Parathyroid adenoma (tissue), 2 donors: ENCODE measurements around the gene PPIP5K2.
"Not testable (repeated sequence)": the region's sequence is repeated elsewhere in the genome, so short reads cannot be mapped to it uniquely, and the experiment has no call there.

Experiments used
- H2AFZ ChIP-seq: fragments of 300-600 bp; sonication (generic); one replicate; pipeline ENCODE4 v1.7.0; 2017; ENCODE audit warnings: antibody characterized with exemption, mild to moderate bottlenecking
- H3K27ac ChIP-seq: fragments of 300-600 bp; sonication (generic); one replicate; pipeline ENCODE4 v1.7.0; 2017
- H3K27me3 ChIP-seq: fragments of 300-600 bp; sonication (generic); one replicate; pipeline ENCODE4 v1.7.0; 2017; ENCODE audit warnings: low read length; ENCODE audit not compliant: control insufficient read depth, insufficient read depth
- H3K36me3 ChIP-seq: fragments of 300-600 bp; sonication (generic); one replicate; pipeline ENCODE4 v1.7.0; 2017; ENCODE audit warnings: low read length; ENCODE audit not compliant: control insufficient read depth, insufficient read depth
- H3K4me1 ChIP-seq: fragments of 300-600 bp; sonication (generic); one replicate; pipeline ENCODE4 v1.7.0; 2017; ENCODE audit warnings: control low read depth
- H3K4me2 ChIP-seq: fragments of 300-600 bp; sonication (generic); one replicate; pipeline ENCODE4 v1.7.0; 2017; ENCODE audit warnings: low read length
- H3K4me3 ChIP-seq: fragments of 300-600 bp; sonication (generic); one replicate; pipeline ENCODE4 v1.7.0; 2017; ENCODE audit warnings: low read depth, low read length
- H3K79me2 ChIP-seq: fragments of 300-600 bp; sonication (generic); one replicate; pipeline ENCODE4 v1.7.0; 2017; ENCODE audit warnings: control low read depth
- H3K9ac ChIP-seq: fragments of 300-600 bp; sonication (generic); one replicate; pipeline ENCODE4 v1.7.0; 2017; ENCODE audit warnings: mild to moderate bottlenecking
- H3K9me3 ChIP-seq: fragments of 300-600 bp; sonication (generic); one replicate; pipeline ENCODE4 v1.7.0; 2017; ENCODE audit warnings: low read length; ENCODE audit not compliant: control insufficient read depth
- TF ChIP-seq, protein P1 (sequence below): fragments of 300-600 bp; sonication (generic); IDR thresholded peaks from one replicate; pipeline ENCODE4 v1.7.0; 2017; ENCODE audit warnings: antibody characterized with exemption, mild to moderate bottlenecking
- donor health status: primary hyperparathyroidism.

The PPIP5K2 gene

DNA sequence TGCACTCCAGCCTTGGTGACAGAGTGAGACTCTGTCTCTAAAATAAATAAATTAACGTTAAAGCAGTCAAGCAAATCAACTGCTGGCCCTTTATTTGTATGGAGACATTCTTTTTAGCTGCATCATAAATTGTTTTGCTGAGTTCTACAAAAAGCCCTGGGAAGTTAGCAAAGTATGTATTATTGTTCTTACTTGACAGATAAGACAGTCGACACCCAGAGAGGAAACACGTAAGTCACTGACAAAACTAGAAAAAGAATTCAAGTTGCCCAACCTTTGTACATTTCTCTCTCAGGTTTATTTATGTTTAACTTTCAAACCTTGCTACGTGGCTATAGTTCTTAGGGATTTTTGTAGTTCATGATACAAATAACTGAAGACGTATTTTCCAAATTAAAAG, 98.1 kb downstream of the PPIP5K2 start:
- Histone ChIP-seq H3K4me1 (no peaks in the 10 kb centered on the region), H2AFZ (peak overlapping the region; percentile 26), H3K27me3 (no peaks in the 10 kb centered on the region), H3K9me3 (no peaks in the 10 kb centered on the region), H3K36me3 (no peaks in the 10 kb centered on the region), H3K4me3 (no peak overlapping the region), H3K27ac (no peak overlapping the region), H3K9ac (no peak overlapping the region), H3K79me2 (no peaks in the 10 kb centered on the region), H3K4me2 (no peak overlapping the region)
- TF ChIP-seq, protein P1, sequence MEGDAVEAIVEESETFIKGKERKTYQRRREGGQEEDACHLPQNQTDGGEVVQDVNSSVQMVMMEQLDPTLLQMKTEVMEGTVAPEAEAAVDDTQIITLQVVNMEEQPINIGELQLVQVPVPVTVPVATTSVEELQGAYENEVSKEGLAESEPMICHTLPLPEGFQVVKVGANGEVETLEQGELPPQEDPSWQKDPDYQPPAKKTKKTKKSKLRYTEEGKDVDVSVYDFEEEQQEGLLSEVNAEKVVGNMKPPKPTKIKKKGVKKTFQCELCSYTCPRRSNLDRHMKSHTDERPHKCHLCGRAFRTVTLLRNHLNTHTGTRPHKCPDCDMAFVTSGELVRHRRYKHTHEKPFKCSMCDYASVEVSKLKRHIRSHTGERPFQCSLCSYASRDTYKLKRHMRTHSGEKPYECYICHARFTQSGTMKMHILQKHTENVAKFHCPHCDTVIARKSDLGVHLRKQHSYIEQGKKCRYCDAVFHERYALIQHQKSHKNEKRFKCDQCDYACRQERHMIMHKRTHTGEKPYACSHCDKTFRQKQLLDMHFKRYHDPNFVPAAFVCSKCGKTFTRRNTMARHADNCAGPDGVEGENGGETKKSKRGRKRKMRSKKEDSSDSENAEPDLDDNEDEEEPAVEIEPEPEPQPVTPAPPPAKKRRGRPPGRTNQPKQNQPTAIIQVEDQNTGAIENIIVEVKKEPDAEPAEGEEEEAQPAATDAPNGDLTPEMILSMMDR, result no peak

DNA sequence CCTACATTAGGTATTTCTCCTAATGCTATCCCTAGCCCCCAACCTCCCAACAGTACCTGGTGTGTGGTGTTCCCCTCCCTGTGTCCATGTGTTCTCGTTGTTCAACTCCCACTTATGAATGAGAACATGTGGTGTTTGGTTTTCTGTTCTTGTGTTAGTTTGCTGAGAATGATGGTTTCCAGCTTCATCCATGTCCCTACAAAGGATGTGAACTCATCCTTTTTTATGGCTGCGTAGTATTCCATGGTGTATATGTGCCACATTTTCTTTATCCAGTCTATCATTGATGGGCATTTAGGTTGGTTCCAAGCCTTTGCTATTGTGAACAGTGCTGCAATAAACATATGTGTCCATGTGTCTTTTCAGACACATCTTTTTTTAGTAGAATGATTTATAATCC, 99.0 kb downstream of the PPIP5K2 start:
- not testable (repeated sequence) for H3K79me2 ChIP-seq, H3K27ac ChIP-seq, H3K36me3 ChIP-seq, H3K27me3 ChIP-seq, H3K4me3 ChIP-seq, H3K9me3 ChIP-seq, H3K9ac ChIP-seq, H3K4me2 ChIP-seq, H3K4me1 ChIP-seq, H2AFZ ChIP-seq

DNA sequence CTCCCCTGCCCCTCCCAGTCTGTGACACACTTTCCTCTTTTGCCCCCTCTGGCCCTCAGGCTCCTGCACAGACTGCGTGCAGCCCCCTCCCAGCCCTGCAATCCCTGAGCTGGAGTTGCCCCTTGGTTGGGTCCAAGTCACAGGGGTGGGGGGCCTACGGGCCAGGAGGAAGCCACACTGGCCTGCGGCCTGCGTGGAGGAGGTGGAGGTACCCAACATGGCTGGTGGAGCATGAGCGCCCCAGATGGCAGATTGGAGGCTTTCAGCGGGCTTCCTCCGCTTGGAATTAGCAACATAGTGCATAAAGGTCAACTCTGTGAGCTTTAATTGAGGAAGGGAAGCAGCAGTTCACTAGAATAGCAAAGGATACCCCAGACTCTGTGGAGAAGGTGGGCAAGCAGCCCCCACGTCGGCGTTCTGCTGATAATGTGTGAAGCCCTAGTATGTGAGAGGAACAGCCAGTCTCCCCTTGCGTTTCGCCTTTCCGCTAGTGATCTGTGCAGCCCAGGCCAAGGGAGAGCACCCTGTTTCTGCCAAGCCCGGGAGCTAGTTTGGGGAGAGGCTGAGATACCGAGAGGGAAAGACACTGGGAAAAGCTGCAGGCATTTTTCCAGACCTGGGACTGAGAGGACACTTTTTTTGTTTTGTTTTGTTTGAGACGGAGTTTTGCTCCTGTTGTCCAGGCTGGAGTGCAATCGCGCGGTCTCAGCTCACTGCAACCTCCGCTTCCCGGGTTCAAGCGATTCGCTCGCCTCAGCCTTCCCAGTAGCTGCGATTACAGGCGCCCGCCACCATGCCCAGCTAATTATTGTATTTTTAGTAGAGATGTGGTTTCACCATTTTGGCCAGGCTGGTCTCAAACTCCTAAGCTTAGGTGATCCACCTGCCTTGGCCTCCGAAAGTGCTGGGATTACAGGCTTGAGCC, 103.2 kb downstream of the PPIP5K2 start:
- H3K27me3 ChIP-seq, result no peaks in the 10 kb centered on the region
- no peaks in the 10 kb centered on the region for H3K79me2 ChIP-seq
- no peaks in the 10 kb centered on the region for H3K36me3 ChIP-seq
- no peaks in the 10 kb centered on the region for H3K9me3 ChIP-seq
- no peak overlapping the region for H3K4me2 ChIP-seq
- H3K27ac ChIP-seq, result no peak overlapping the region
- no peak overlapping the region for H2AFZ ChIP-seq
- no peak overlapping the region for H3K4me3 ChIP-seq
- TF ChIP-seq, protein P1, result no peak
- no peak overlapping the region for H3K9ac ChIP-seq
- H3K4me1 ChIP-seq, result no peaks in the 10 kb centered on the region

DNA sequence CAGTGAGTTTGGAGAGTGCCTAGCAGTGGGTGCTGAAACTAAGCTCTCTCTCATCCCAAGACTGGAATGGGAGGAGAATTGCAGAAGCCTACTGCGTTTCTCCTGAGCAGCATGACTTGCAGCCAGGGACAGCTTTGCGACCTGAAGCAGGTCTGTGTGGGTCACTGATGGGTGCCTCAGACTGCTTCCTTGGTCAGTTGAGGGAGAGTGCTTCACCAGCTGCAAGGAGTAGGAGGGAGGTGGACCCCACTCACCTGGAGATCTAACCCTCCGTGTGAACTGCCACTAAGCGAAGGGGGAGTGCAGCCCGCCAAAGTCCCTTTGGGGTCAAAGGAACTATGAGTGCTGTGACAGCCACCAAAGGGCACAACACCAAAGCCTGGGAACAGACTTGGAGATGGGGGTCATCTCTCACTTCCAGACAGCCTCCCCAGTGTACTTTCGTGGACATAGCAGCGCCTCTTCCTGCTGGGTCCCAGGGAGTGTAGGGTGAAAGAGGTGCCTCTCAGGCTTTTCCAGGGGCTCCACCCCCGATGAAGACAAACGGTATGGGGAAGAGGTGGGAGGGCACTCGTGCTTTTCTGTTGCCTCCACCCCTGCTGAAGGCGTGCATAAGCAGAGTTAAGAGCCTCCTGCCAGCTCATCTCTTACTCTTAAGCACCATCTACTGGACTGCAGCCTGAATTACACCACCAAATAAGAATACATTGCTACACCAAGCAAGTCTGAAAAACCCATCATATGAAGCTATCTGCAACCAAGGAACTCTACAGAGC, 104.2 kb downstream of the PPIP5K2 start:
- H3K27ac ChIP-seq, result no peak overlapping the region
- H2AFZ ChIP-seq, result peak overlapping the region; percentile 68
- H3K79me2 ChIP-seq, result no peaks in the 10 kb centered on the region
- TF ChIP-seq, protein P1, result peak; percentile 74
- H3K4me3 ChIP-seq, result no peak overlapping the region
- H3K4me1 ChIP-seq, result no peaks in the 10 kb centered on the region
- H3K27me3 ChIP-seq, result no peaks in the 10 kb centered on the region
- H3K4me2 ChIP-seq, result no peak overlapping the region
- H3K36me3 ChIP-seq, result no peaks in the 10 kb centered on the region
- no peak overlapping the region for H3K9ac ChIP-seq
- H3K9me3 ChIP-seq, result no peaks in the 10 kb centered on the region

DNA sequence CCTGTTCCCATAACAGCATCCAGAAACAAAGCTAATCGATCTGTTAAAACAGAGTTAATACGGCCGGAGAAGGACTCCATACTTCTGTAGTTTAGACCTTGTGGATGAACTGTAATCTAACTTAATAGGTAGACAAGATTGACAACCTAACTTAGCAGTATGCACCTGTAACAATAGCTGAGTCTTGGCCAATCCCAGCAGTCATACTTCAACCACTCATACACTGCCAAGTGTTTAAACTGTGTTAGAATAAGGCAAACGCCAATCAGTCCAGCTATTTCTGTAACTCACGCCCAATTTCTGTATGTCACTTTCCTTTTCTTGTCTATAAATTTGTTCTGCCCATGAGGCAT, 104.8 kb downstream of the PPIP5K2 start:
- Histone ChIP-seq H3K4me2 (no peak overlapping the region), H3K4me1 (no peaks in the 10 kb centered on the region), H2AFZ (peak overlapping the region; percentile 68), H3K9ac (no peak overlapping the region), H3K27ac (no peak overlapping the region), H3K36me3 (no peaks in the 10 kb centered on the region), H3K27me3 (no peaks in the 10 kb centered on the region), H3K4me3 (no peak overlapping the region), H3K9me3 (no peaks in the 10 kb centered on the region), H3K79me2 (no peaks in the 10 kb centered on the region)
- TF ChIP-seq, protein P1, result no peak
